Tibial nerve (tissue), 4 donors: ENCODE measurements around the gene ZNF618. TPM values are rescaled to one million over a fixed set of nuclear protein-coding genes. Genes with fewer than 3 reads are reported as not detected.

Experiments used
- DNase-seq, 2 donors: peaks; one replicate each; pipeline ENCODE4 v3.0.0-alpha.2; 2019; ENCODE audit warnings: low spot score in 2 of 2
- H3K27ac ChIP-seq, 4 donors: fragments of 200-600 bp; sonication (generic) in 3 of 4; one replicate each; pipeline ENCODE4 v1.5.1; 2017 to 2019; ENCODE audit warnings: mild to moderate bottlenecking in 1 of 4
- H3K27me3 ChIP-seq, 2 donors: fragments of 200-600 bp; sonication (generic) in 1 of 2; one replicate each; pipeline versions ENCODE4 v1.5.1 to v1.6.0; 2017 to 2019
- H3K36me3 ChIP-seq, 3 donors: fragments of 200-600 bp; sonication (generic); one replicate each; pipeline ENCODE4 v1.5.1; 2018 to 2019
- H3K4me1 ChIP-seq, 4 donors: fragments of 200-600 bp; sonication (generic) in 3 of 4; one replicate each; pipeline ENCODE4 v1.5.1; 2017 to 2019
- H3K4me3 ChIP-seq, 4 donors: fragments of 200-600 bp; sonication (generic) in 3 of 4; one replicate each; pipeline ENCODE4 v1.5.1; 2017 to 2019; ENCODE audit warnings: mild to moderate bottlenecking in 1 of 4, moderate library complexity in 1 of 4
- H3K9me3 ChIP-seq, 4 donors: fragments of 200-600 bp; sonication (generic) in 3 of 4; one replicate each; pipeline ENCODE4 v1.5.1; 2017 to 2019
- CTCF ChIP-seq, 5 experiments: fragments of 200-600 bp in 3 of 5; fragments of 450-650 bp in 2 of 5; sonication (generic) in 3 of 5; IDR thresholded peaks; one replicate each; pipeline ENCODE4 v1.5.1; 2016 to 2019; ENCODE audit warnings: antibody characterized with exemption in 5 of 5, mild to moderate bottlenecking in 3 of 5, moderate library complexity in 2 of 5
- EP300 ChIP-seq, 2 donors: sonication (generic); formaldehyde crosslinking; IDR thresholded peaks; one replicate each; pipeline ENCODE4 v1.6.1; 2017; ENCODE audit warnings: antibody characterized with exemption in 2 of 2, mild to moderate bottlenecking in 1 of 2
- POLR2A ChIP-seq, 2 donors: fragments of 450-650 bp; IDR thresholded peaks; one replicate each; pipeline ENCODE4 v1.6.1; 2017; ENCODE audit warnings: antibody characterized with exemption in 2 of 2, mild to moderate bottlenecking in 2 of 2, moderate library complexity in 2 of 2
- WGBS, 2 donors: methylation state at CpG; one replicate each; pipeline ENCODE4 v1.1.5; 2018; 5-methylcytosine and 5-hydroxymethylcytosine counted together
- total RNA-seq, 4 donors: library from RNA; depleted of rRNA; stranded (reverse); fragments of >200 nt; gene quantifications; one replicate each; pipeline ENCODE4 v1.1.0, GENCODE V29; 2016

ZNF618 gene
- total RNA-seq, 4 donors from 2014 or later = 7.3 to 11.6 (median 9.0) TPM

DNA sequence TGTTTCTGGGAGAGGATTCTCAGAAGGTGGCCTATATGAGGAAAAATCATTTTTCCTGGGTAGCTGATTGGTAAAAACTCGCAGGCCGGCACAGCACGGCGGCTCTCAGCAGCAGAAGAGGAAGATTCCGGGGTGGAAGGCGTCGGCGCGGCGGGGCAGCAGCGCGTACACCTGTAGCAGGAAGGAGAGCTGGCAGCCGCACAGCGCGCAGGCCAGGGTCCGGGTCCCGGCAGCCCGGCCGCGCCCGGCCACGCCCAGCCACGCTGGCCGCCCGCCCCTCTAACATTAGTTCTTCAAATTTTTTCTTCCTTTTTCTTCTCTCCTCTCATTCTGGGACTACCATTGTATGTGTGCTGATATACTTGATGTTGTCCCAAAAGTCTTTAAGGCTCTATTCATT lies 24.8 kb upstream of the ZNF618 start:
- H3K36me3 ChIP-seq = no peaks in the 10 kb centered on the region
- H3K27me3 ChIP-seq = no peaks in the 10 kb centered on the region
- whole genome bisulfite sequencing, 2 donors = 84 to 90% methylated on average over 25 of the region's 25 CpGs
- H3K27ac ChIP-seq = no peak overlapping the region
- no peak for TF ChIP-seq EP300 (IDR thresholded peaks at IDR 0.05)
- TF ChIP-seq POLR2A (IDR thresholded peaks at IDR 0.05) = no peak
- TF ChIP-seq CTCF (IDR thresholded peaks at IDR 0.05) = no peak
- peaks cover 0 to 27% (median 0%) of the 10 kb centered on the region in 4 donors for H3K9me3 ChIP-seq
- no peak for DNase-seq
- no peaks in the 10 kb centered on the region for H3K4me1 ChIP-seq
- H3K4me3 ChIP-seq = no peak overlapping the region

- Histone ChIP-seq H3K36me3 (no peaks in the 10 kb centered on the region), H3K4me3 (no peak overlapping the region), H3K27me3 (no peaks in the 10 kb centered on the region), H3K4me1 (no peaks in the 10 kb centered on the region), H3K27ac (no peak overlapping the region), H3K9me3 (peaks cover 0 to 22% (median 0%) of the 10 kb centered on the region in 4 donors)
- TF ChIP-seq CTCF (IDR thresholded peaks at IDR 0.05) = no peak
- TF ChIP-seq EP300 (IDR thresholded peaks at IDR 0.05) = no peak
- TF ChIP-seq POLR2A (IDR thresholded peaks at IDR 0.05) = no peak
- no peak for DNase-seq
- 89% methylated on average over 1 of the region's 1 CpG for WGBS, 2 donors
Measured at GRCh38 chr9:113851873-113852272, 24.2 kb upstream of the ZNF618 start.

DNA sequence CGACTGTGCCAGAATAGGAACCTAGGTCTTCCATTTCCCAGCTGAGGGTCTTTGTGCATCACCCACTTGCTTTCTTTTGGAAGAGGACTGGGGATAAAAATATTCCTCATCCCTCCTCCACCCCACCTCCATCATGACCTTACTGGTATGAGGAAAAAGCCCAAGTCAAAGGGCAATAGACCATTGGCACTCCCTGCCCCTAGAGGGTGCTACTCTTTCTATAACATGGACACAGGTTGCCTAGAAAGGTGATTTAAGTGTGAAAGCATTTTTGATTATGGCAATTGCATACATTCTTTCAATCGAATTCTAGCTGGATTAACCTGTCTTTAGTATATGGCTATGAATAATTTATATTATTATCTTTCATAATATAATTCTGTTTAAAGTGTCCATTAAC lies 22.8 kb upstream of the ZNF618 start:
- 52 to 60% methylated on average over 2 of the region's 2 CpGs for WGBS, 2 donors
- no peak for TF ChIP-seq EP300 (IDR thresholded peaks at IDR 0.05)
- peak in 1 of 5 experiments; percentile 24 for TF ChIP-seq CTCF (IDR thresholded peaks at IDR 0.05)
- TF ChIP-seq POLR2A (IDR thresholded peaks at IDR 0.05) = no peak
- Histone ChIP-seq H3K4me1 (peaks cover 0 to 6% (median 0%) of the 10 kb centered on the region in 4 donors), H3K36me3 (no peaks in the 10 kb centered on the region), H3K9me3 (peaks cover 0 to 22% (median 0%) of the 10 kb centered on the region in 4 donors), H3K27me3 (no peaks in the 10 kb centered on the region), H3K4me3 (no peak overlapping the region), H3K27ac (no peak overlapping the region)
- DNase-seq = no peak

DNA sequence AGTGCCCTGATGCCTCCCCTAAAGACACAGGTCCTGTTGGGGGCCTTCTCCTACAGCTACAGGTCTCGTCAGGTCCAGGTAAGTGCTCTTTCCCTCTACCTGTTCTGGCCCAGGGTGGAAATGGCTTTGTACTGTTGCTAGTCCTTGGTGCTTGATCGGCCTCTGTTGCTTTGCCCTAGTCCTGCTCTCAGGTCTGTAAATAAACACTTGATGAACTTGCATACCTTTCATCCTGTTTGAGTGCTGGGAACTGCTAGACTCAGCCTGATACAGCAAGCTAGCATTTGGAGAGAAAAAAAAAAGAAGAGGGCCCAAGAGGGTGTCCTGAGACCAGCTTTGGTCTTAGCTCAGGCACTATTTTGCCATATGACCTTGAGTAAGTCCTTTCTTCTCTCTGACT lies 21.8 kb upstream of the ZNF618 start:
- 82 to 93% methylated on average over 2 of the region's 2 CpGs for WGBS, 2 donors
- Histone ChIP-seq H3K4me3 (no peak overlapping the region), H3K36me3 (no peaks in the 10 kb centered on the region), H3K27me3 (no peaks in the 10 kb centered on the region), H3K4me1 (peaks cover 0 to 6% (median 0%) of the 10 kb centered on the region in 4 donors), H3K9me3 (peaks cover 0 to 22% (median 0%) of the 10 kb centered on the region in 4 donors), H3K27ac (no peak overlapping the region)
- TF ChIP-seq CTCF (IDR thresholded peaks at IDR 0.05) (no peak), EP300 (IDR thresholded peaks at IDR 0.05) (no peak), POLR2A (IDR thresholded peaks at IDR 0.05) (no peak)
- no peak for DNase-seq

DNA sequence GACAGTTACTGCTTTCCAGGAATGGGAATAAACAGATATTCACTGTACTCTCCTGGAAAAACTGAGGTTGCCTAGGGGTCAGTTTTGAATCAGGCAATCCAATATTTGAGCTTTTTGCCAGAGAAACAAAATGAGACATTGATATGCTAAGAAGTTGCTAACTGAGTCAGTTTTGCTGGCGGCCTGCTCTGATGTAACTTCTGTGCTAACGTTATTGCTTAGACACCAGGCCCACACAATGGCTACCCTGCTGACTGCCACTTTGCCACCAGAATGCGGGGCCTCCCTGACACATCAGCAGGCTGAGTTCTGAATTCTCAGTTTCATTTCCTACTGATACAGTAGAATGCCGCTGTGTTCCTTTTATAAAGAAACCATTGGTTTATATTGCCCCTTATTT lies 18.2 kb upstream of the ZNF618 start:
- Histone ChIP-seq H3K9me3 (peaks cover 0 to under 1% (median 0%) of the 10 kb centered on the region in 4 donors), H3K36me3 (no peaks in the 10 kb centered on the region), H3K4me3 (no peak overlapping the region), H3K27ac (peak overlapping the region in 1 of 4 donors; percentile 22), H3K27me3 (no peaks in the 10 kb centered on the region), H3K4me1 (peaks cover 0 to 6% (median 0%) of the 10 kb centered on the region in 4 donors)
- DNase-seq = no peak
- 46 to 47% methylated on average over 4 of the region's 4 CpGs for WGBS, 2 donors
- TF ChIP-seq EP300 (IDR thresholded peaks at IDR 0.05) (no peak), POLR2A (IDR thresholded peaks at IDR 0.05) (no peak), CTCF (IDR thresholded peaks at IDR 0.05) (no peak)
